Measurements from ENCODE around the gene PHF12.

DNA sequence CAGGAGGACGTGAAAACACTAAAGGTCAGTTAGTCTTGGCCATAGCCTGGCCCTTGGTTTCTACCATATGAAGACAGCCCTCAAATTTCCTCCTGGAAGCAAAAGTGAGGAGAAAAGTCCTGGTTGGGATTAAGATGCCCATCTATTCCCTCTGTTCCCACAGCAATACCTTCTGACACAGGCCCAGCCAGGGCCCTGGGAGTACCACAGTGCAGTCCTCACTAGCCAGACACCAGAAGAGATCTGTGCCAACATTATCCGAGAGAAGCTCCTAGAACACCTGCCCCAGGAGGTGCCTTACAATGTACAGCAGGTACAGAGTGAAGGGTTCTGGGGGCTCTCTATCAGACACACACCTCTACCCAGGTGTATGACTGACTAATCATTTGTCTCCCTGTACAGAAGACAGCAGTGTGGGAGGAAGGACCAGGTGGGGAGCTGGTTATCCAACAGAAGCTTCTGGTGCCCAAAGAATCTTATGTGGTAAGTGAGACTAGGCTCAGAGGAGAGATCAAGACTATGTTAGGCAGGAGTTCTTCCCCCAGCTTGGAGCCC is 92.4 kb downstream of the PHF12 start:
- TF ChIP-seq, protein P1, sequence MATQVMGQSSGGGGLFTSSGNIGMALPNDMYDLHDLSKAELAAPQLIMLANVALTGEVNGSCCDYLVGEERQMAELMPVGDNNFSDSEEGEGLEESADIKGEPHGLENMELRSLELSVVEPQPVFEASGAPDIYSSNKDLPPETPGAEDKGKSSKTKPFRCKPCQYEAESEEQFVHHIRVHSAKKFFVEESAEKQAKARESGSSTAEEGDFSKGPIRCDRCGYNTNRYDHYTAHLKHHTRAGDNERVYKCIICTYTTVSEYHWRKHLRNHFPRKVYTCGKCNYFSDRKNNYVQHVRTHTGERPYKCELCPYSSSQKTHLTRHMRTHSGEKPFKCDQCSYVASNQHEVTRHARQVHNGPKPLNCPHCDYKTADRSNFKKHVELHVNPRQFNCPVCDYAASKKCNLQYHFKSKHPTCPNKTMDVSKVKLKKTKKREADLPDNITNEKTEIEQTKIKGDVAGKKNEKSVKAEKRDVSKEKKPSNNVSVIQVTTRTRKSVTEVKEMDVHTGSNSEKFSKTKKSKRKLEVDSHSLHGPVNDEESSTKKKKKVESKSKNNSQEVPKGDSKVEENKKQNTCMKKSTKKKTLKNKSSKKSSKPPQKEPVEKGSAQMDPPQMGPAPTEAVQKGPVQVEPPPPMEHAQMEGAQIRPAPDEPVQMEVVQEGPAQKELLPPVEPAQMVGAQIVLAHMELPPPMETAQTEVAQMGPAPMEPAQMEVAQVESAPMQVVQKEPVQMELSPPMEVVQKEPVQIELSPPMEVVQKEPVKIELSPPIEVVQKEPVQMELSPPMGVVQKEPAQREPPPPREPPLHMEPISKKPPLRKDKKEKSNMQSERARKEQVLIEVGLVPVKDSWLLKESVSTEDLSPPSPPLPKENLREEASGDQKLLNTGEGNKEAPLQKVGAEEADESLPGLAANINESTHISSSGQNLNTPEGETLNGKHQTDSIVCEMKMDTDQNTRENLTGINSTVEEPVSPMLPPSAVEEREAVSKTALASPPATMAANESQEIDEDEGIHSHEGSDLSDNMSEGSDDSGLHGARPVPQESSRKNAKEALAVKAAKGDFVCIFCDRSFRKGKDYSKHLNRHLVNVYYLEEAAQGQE (IDR thresholded peaks at IDR 0.05; ENCODE audit: unreplicated experiment) = no peak
- TF ChIP-seq, protein P2, sequence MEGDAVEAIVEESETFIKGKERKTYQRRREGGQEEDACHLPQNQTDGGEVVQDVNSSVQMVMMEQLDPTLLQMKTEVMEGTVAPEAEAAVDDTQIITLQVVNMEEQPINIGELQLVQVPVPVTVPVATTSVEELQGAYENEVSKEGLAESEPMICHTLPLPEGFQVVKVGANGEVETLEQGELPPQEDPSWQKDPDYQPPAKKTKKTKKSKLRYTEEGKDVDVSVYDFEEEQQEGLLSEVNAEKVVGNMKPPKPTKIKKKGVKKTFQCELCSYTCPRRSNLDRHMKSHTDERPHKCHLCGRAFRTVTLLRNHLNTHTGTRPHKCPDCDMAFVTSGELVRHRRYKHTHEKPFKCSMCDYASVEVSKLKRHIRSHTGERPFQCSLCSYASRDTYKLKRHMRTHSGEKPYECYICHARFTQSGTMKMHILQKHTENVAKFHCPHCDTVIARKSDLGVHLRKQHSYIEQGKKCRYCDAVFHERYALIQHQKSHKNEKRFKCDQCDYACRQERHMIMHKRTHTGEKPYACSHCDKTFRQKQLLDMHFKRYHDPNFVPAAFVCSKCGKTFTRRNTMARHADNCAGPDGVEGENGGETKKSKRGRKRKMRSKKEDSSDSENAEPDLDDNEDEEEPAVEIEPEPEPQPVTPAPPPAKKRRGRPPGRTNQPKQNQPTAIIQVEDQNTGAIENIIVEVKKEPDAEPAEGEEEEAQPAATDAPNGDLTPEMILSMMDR (conservative IDR thresholded peaks at IDR 0.05; ENCODE audit: low read depth in 2 of 2) = no peak
- no peak for TF ChIP-seq EZH2phosphoT487 (IDR thresholded peaks at IDR 0.05; ENCODE audit: unreplicated experiment)
- no peak for TF ChIP-seq POLR2AphosphoS5 (IDR thresholded peaks at IDR 0.05; ENCODE audit: low read depth)
- TF ChIP-seq CREB1 (CRISPR knock-in tag; IDR thresholded peaks at IDR 0.05; ENCODE audit: low read depth) = no peak

Measured in GM23338 (cell line).